HG02798 (cell line): ENCODE measurements around the gene MCRIP1.

Experiments used
- ATAC-seq: cut with Tn5 transposase; IDR thresholded peaks from one replicate; pipeline ENCODE4 v1.9.1; 2021; ENCODE audit warnings: mild to moderate bottlenecking; ENCODE audit not compliant: unreplicated experiment, poor library complexity

The MCRIP1 gene

DNA sequence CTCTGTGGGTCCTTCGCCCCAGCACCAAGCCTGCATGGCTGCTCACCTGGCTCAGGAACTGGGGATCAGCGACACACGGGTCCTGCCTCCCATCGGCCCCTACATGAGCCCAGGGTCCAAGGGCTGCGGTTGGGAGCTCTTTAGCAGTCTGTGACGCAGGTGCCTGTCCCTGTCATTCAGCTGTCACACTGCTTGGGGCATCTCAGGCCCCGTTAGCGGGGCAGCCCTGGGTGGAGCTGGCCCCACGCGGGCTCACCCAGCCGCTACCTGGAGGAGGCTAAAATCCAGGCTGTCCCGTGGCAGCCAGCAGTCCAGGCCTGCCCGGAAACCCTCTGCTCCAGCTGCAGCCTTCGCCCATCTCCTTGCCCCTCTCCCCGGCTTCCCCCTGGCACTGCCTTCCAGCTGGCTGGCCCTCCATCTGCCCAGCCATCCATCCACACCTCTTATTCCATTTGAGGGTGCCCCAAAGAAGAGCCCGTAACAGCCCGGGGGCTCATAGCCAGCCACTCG lies 25.8 kb downstream of the MCRIP1 start:
- ATAC-seq = no peak

- ATAC-seq = no peak
Measured at GRCh38 chr17:81806461-81807209, 26.5 kb downstream of the MCRIP1 start.

- no peak for ATAC-seq
Measured at GRCh38 chr17:81805707-81806460, 27.2 kb downstream of the MCRIP1 start.

DNA sequence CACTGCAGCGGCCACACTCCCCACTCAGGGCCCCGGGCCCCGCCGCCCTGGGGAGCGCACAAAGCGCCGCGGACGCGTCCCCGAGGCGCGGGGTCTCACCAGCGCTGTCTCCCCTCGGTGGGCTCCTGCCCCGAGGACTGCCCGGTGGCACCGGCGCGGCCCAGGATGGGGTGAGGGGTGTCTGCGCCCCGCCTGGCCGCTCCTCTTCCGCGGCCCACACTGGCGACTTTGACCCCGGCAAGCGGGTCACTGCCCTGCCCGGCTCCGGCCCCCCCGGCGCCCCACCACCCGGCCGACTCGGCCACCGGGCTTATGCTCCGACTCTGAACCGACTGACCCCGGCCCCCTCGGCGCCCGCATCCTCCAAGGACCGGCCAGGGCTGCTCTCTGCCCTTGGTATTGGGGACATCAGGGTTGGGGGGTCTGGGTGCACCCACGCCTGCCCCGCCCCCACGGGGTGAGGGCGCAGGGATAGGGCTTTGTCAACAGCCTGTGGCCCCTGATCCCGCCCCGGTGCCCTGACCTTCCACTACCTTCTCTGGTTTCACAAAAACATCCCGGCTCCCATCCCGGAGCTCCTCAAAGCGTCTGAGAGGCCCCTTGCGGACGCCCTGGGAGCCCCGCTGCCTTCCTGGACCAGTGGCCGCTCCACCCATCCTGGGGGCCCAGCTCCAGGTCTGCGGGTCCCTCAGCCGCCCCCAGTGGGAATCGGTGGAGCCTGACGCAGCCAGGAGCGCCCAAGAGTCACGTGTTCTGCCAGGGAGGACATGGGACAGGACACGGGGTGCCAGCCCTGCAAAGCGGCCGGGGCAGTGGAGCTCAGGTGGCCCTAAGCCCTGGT lies 28.3 kb downstream of the MCRIP1 start:
- no peak for ATAC-seq

DNA sequence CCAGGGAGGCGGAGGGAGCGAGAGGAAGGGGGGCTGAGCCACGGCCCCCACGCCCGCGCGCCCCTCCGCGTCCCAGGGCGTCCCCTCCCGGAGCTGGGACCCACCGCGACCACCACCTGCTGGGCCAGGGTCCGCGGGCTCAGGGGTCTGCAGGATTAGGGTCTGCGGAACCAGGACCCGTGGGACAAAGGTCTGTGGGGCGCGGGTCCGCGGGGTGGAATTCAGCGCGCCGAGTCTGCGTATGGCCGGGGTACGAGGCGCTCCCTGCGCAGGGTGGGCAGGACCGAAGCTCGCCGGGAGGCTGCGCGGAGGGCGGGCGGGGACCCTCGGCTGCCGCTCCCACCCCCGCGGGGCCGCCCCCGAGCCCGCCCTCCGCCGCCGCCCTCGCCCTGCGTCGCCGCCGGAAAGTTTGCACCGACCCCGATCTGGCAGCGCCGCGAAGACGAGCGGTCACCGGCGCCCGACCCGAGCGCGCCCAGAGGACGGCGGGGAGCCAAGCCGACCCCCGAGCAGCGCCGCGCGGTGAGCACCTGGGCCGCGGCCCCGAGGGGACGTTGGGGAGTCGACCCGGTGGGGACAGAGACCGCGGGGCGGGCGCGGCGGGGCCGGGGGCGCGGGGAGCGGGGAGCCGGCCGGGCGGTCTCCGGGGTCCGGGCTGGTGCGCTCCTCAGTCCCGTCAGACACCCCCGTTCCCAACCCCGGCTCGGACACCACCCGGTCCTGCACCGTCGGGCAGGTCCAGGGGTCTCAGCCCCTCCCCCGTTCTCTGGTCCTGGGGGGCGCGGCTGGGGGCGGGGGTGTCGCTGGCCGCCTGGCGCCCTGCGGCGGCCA lies 29.1 kb downstream of the MCRIP1 start, which contains the start of gene GCGR:
TSS of gene GCGR (plus strand) at position 423 of the 831 bp plus-strand sequence. CDS start 4,869 bp downstream, outside the sequence.
- no peak for ATAC-seq

- no peak for ATAC-seq
Measured at GRCh38 chr17:81802856-81803643, 30.0 kb downstream of the MCRIP1 start.

GRCh38 chr17:81802048-81802758 lies 30.9 kb downstream of the MCRIP1 start:
- ATAC-seq = no peak

- no peak for ATAC-seq
Measured at GRCh38 chr17:81801327-81801726, 31.8 kb downstream of the MCRIP1 start.

- ATAC-seq = no peak
Measured at GRCh38 chr17:81794509-81794908, 38.6 kb downstream of the MCRIP1 start.

DNA sequence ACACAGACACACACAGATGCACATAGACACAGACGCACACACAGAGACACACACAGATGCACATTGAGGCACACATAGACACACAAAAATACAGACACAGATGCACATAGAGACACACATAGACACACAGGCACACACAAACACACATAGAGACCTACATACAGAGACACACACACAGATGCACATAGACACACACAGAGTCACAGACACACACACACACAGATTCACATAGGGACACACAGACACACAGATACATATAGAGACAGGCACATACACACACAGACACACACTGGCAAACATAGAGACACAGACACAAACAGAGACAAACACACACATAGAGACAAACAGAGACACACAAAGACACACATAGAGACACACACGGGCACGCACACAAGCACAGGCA lies 39.0 kb downstream of the MCRIP1 start:
- no peak for ATAC-seq

DNA sequence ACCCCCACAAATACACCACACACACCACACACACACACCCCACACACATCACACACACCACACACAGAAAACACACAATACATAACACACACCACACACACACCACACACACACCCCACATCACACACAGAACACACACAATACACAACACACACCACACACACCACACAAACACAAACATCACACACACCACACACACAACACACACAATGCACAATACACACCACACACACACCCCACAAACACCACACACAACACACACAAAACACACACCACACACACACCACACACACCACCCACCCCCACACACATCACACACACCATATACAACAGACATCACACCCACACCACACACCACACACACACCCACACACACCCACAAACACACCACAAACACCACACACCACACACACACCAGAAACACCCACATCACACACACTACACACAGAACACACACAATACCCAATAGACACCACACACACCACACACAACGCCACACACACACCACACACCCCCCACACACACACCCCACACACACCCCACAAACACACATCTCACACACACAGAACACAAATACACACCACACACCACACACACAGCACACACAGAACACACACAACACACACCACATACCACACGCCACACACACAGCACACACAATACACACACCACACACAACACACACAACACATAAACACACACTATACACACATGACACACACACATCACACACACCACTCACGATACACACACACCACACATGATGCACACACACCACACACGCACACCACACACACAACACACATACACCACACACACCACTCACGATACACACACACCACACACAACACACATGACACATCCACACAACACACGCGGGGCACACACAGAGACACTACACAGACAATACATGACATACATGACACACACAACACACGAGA lies 40.1 kb downstream of the MCRIP1 start:
- no peak for ATAC-seq
